GM12801 (cell line): ENCODE measurements around the gene TMED7.

Experiments used
- CTCF ChIP-seq: IDR thresholded peaks from one replicate; pipeline ENCODE4 v1.5.1; 2011; ENCODE audit warnings: control low read depth; ENCODE audit not compliant: insufficient read length; ENCODE audit errors: extremely low read depth

TMED7 gene

GRCh38 chr5:115579747-115580173 lies 46.1 kb downstream of the TMED7 start:
- no peak for TF ChIP-seq CTCF

GRCh38 chr5:115579216-115579615 lies 46.6 kb downstream of the TMED7 start:
- TF ChIP-seq CTCF: no peak

GRCh38 chr5:115578657-115579056 lies 47.2 kb downstream of the TMED7 start:
- TF ChIP-seq CTCF: no peak

GRCh38 chr5:115577741-115578140 lies 48.1 kb downstream of the TMED7 start:
- TF ChIP-seq CTCF: no peak

- TF ChIP-seq CTCF: no peak
Measured at GRCh38 chr5:115577329-115577728, 48.5 kb downstream of the TMED7 start.

- no peak for TF ChIP-seq CTCF
Measured at GRCh38 chr5:115575167-115576070, 50.4 kb downstream of the TMED7 start.

- TF ChIP-seq CTCF: no peak
Measured at GRCh38 chr5:115573133-115573532, 52.7 kb downstream of the TMED7 start.
